H9 (cell line): ENCODE measurements around the gene MAD1L1. TPM values are rescaled to one million over a fixed set of nuclear protein-coding genes. Genes with fewer than 3 reads are reported as not detected.

Source experiments
- DNase-seq: peaks from one replicate; pipeline ENCODE4 v3.0.0-alpha.2; 2017
- H2AFZ ChIP-seq: one replicate; pipeline ENCODE4 v1.6.1; 2013; ENCODE audit warnings: mild to moderate bottlenecking, low read length, control low read depth, moderate library complexity
- H2AK5ac ChIP-seq: 2 replicates; pipeline ENCODE4 v1.6.1; 2013; ENCODE audit warnings: low read length, control low read depth, mixed read lengths; ENCODE audit not compliant: insufficient read length
- H2BK120ac ChIP-seq: one replicate; pipeline ENCODE4 v1.6.1; 2013; ENCODE audit warnings: low read depth, mild to moderate bottlenecking, low read length, control low read depth, inconsistent platforms; ENCODE audit not compliant: poor library complexity, severe bottlenecking
- H2BK12ac ChIP-seq: 2 replicates; pipeline ENCODE4 v1.6.1; 2013; ENCODE audit warnings: low read length, control low read depth, mixed read lengths, low read depth; ENCODE audit not compliant: insufficient read length
- H2BK15ac ChIP-seq: 2 replicates; pipeline ENCODE4 v1.6.1; 2013; ENCODE audit warnings: low read depth, low read length, control low read depth
- H2BK20ac ChIP-seq: one replicate; pipeline ENCODE4 v1.6.1; 2013; ENCODE audit warnings: low read depth, mild to moderate bottlenecking, low read length, control low read depth, inconsistent platforms; ENCODE audit not compliant: poor library complexity, severe bottlenecking
- H2BK5ac ChIP-seq: 2 replicates; pipeline ENCODE4 v1.6.1; 2013; ENCODE audit warnings: low read length, control low read depth, mixed read lengths; ENCODE audit not compliant: insufficient read length
- H3K14ac ChIP-seq: 2 replicates; pipeline ENCODE4 v1.6.1; 2013; ENCODE audit warnings: low read length, control low read depth; ENCODE audit not compliant: insufficient read depth
- H3K18ac ChIP-seq: 2 replicates; pipeline ENCODE4 v1.6.1; 2013; ENCODE audit warnings: low read depth, mild to moderate bottlenecking, mixed read lengths, low read length, control low read depth; ENCODE audit not compliant: insufficient read length
- H3K23ac ChIP-seq: 2 replicates; pipeline ENCODE4 v1.6.1; 2013; ENCODE audit warnings: low read length, control low read depth, mixed read lengths, low read depth; ENCODE audit not compliant: insufficient read length
- H3K23me2 ChIP-seq: 2 replicates; pipeline ENCODE4 v1.6.1; 2013; ENCODE audit warnings: low read depth, mild to moderate bottlenecking, mixed read lengths, low read length, control low read depth; ENCODE audit not compliant: insufficient read length, poor library complexity, severe bottlenecking
- H3K27ac ChIP-seq: 2 replicates; pipeline ENCODE4 v1.5.1; 2013; ENCODE audit warnings: low read length, control low read depth, mixed read lengths, low read depth; ENCODE audit not compliant: insufficient read length
- H3K27me3 ChIP-seq: 2 replicates; pipeline ENCODE4 v1.6.1; 2013; ENCODE audit warnings: low read length, control low read depth, inconsistent platforms; ENCODE audit not compliant: insufficient read depth
- H3K4ac ChIP-seq: 2 replicates; pipeline ENCODE4 v1.6.1; 2013; ENCODE audit warnings: low read depth, mild to moderate bottlenecking, control low read depth, inconsistent platforms, low read length, moderate library complexity
- H3K4me1 ChIP-seq: 2 replicates; pipeline ENCODE4 v1.6.1; 2013; ENCODE audit warnings: low read length, control low read depth, inconsistent platforms; ENCODE audit not compliant: insufficient read depth
- H3K4me2 ChIP-seq: 2 replicates; pipeline ENCODE4 v1.6.1; 2013; ENCODE audit warnings: low read length, control low read depth, mixed read lengths; ENCODE audit not compliant: insufficient read length, insufficient read depth
- H3K56ac ChIP-seq: 2 replicates; pipeline ENCODE4 v1.6.1; 2013; ENCODE audit warnings: low read depth, mild to moderate bottlenecking, mixed read lengths, low read length, control low read depth; ENCODE audit not compliant: insufficient read length
- H3K79me1 ChIP-seq: 2 replicates; pipeline ENCODE4 v1.6.1; 2013; ENCODE audit warnings: low read depth, mild to moderate bottlenecking, moderate library complexity, low read length, control low read depth, inconsistent platforms; ENCODE audit not compliant: insufficient read depth, poor library complexity, severe bottlenecking
- H3K79me2 ChIP-seq: 2 replicates; pipeline ENCODE4 v1.6.1; 2013; ENCODE audit warnings: low read length, control low read depth, inconsistent platforms; ENCODE audit not compliant: insufficient read depth
- H3K9ac ChIP-seq: 2 replicates; pipeline ENCODE4 v1.6.1; 2013; ENCODE audit warnings: low read length, control low read depth, mixed read lengths; ENCODE audit not compliant: insufficient read length; ENCODE audit errors: extremely low read depth
- H3K9me3 ChIP-seq: one replicate; pipeline ENCODE4 v1.6.1; 2013; ENCODE audit warnings: low read depth, low read length, inconsistent platforms; ENCODE audit not compliant: control insufficient read depth
- H3T11ph ChIP-seq: one replicate; pipeline ENCODE4 v1.6.1; 2013; ENCODE audit warnings: mild to moderate bottlenecking, low read length, control low read depth, inconsistent platforms
- H4K20me1 ChIP-seq: one replicate; pipeline ENCODE4 v1.6.1; 2013; ENCODE audit not compliant: control insufficient read depth, insufficient read length, insufficient read depth
- H4K5ac ChIP-seq: 2 replicates; pipeline ENCODE4 v1.6.1; 2013; ENCODE audit warnings: low read depth, mild to moderate bottlenecking, mixed read lengths, low read length, control low read depth; ENCODE audit not compliant: insufficient read length
- H4K8ac ChIP-seq: replicated peaks from 2 replicates; pipeline ENCODE4 v1.6.1; 2013; ENCODE audit warnings: low read length, control low read depth, mixed read lengths, low read depth; ENCODE audit not compliant: insufficient read length
- H4K91ac ChIP-seq: 2 replicates; pipeline ENCODE4 v1.6.1; 2013; ENCODE audit warnings: low read depth, mild to moderate bottlenecking, moderate library complexity, mixed read lengths, low read length, control low read depth; ENCODE audit not compliant: insufficient read length
- H3K27ac Mint-ChIP-seq, 3 experiments: 2 replicates in 2 of 3; 3 replicates in 1 of 3; pipeline ENCODE4 v1.8.0; 2020 to 2021; ENCODE audit warnings: mixed read lengths in 3 of 3, mild to moderate bottlenecking in 1 of 3, moderate library complexity in 1 of 3
- H3K27me3 Mint-ChIP-seq: 2 replicates; pipeline ENCODE4 v1.8.0; 2021; ENCODE audit warnings: low read depth, mild to moderate bottlenecking, moderate library complexity, mixed read lengths
- H3K36me3 Mint-ChIP-seq, 3 experiments: 2 replicates in 2 of 3; 3 replicates in 1 of 3; pipeline ENCODE4 v1.8.0; 2020 to 2021; ENCODE audit warnings: low read depth in 3 of 3, mixed read lengths in 3 of 3; ENCODE audit not compliant: insufficient read depth in 1 of 3
- H3K4me1 Mint-ChIP-seq, 2 experiments: 2 replicates each; pipeline ENCODE4 v1.8.0; 2020; ENCODE audit warnings: mixed read lengths in 2 of 2
- H3K4me3 Mint-ChIP-seq, 2 experiments: 2 replicates in 1 of 2; 3 replicates in 1 of 2; pipeline ENCODE4 v1.8.0; 2020 to 2021; ENCODE audit warnings: mild to moderate bottlenecking in 2 of 2, mixed read lengths in 2 of 2, moderate library complexity in 1 of 2
- H3K9me3 Mint-ChIP-seq, 2 experiments: 2 replicates in 1 of 2; 3 replicates in 1 of 2; pipeline ENCODE4 v1.8.0; 2020; ENCODE audit warnings: mild to moderate bottlenecking in 2 of 2, mixed read lengths in 2 of 2, moderate library complexity in 1 of 2
- WGBS: extraction: QIAGEN DNeasy Blood & Tissue Kit; methylation state at CpG from one replicate; pipeline ENCODE4 v1.1.7; 2013; ENCODE audit warnings: missing lambda C conversion rate, low lambda C conversion rate, mixed read lengths; ENCODE audit not compliant: insufficient read length; ENCODE audit errors: extremely low coverage; 5-methylcytosine and 5-hydroxymethylcytosine counted together
- total RNA-seq: library from RNA; stranded (reverse); gene quantifications from 2 replicates; pipeline ENCODE4 v1.2.1, GENCODE V29; 2021
- TF ChIP-seq, protein P1 (sequence below): fragments of 200-600 bp; sonication (generic); conservative IDR thresholded peaks from 3 replicates; pipeline ENCODE4 v1.8.0; 2021; ENCODE audit warnings: antibody characterized with exemption, mild to moderate bottlenecking

MAD1L1 gene
- total RNA-seq, 1 experiment from 2014 or later = 39.0 TPM

DNA sequence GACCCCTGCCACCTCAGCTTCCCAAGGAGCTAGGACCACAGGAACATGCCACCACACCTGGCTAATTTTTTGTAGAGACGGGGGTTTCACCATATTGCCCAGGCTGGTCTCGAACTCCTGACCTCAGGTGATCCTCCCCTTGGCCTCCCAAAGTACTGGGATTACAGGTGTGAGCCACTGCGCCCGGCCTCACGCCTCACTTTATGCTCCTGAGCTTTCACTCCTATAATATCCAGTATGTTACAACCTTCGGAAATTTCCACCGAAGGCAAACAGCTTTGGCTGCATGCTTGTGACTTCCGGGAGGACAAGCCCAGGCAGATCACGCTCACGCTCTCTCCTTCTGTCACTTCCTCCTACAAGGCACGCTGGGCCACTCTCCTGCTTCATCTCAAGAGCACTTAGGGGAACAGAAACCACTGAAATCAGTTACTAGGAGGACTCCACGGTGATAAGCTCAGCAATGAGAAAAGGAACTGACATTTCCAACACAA, 4.4 kb upstream of the MAD1L1 start:
- no peak overlapping the region for H4K8ac ChIP-seq
- no peak overlapping the region for H3T11ph ChIP-seq
- H2BK15ac ChIP-seq = no peak overlapping the region
- Mint-ChIP-seq H3K4me1 (peaks cover 7 to 8% of the 10 kb centered on the region in 2 experiments), H3K4me3 (no peak overlapping the region), H3K27me3 (no peaks in the 10 kb centered on the region), H3K36me3 (peaks cover 20 to 57% (median 54%) of the 10 kb centered on the region in 3 experiments), H3K27ac (peak overlapping the region in 2 of 3 experiments; percentile 87 to 89; a peak in 5 of 7 replicates), H3K9me3 (no peaks in the 10 kb centered on the region)
- no peaks in the 10 kb centered on the region for H3K79me1 ChIP-seq
- no peak overlapping the region for H3K9ac ChIP-seq
- no peak overlapping the region for H2BK20ac ChIP-seq
- no peak overlapping the region for H4K91ac ChIP-seq
- H3K27ac ChIP-seq = no peak overlapping the region
- H2BK5ac ChIP-seq = no peak overlapping the region
- H2BK12ac ChIP-seq = no peak overlapping the region
- H3K23ac ChIP-seq = no peak overlapping the region
- no peak overlapping the region for H3K18ac ChIP-seq
- no peak overlapping the region for H2AK5ac ChIP-seq
- H3K4me1 ChIP-seq = no peaks in the 10 kb centered on the region
- no CpG with 5 or more reads among the region's 12 CpGs for WGBS
- no peak overlapping the region for H3K56ac ChIP-seq
- no peak overlapping the region for H3K4ac ChIP-seq
- H3K23me2 ChIP-seq = peaks cover 7% of the 10 kb centered on the region
- H3K79me2 ChIP-seq = peaks cover 6% of the 10 kb centered on the region; the same call in 1 of the 2 replicates
- DNase-seq = no peak
- H3K27me3 ChIP-seq = no peaks in the 10 kb centered on the region
- no peaks in the 10 kb centered on the region for H4K20me1 ChIP-seq
- no peak overlapping the region for H3K14ac ChIP-seq
- H2BK120ac ChIP-seq = no peak overlapping the region
- H3K9me3 ChIP-seq = no peaks in the 10 kb centered on the region
- TF ChIP-seq, protein P1, sequence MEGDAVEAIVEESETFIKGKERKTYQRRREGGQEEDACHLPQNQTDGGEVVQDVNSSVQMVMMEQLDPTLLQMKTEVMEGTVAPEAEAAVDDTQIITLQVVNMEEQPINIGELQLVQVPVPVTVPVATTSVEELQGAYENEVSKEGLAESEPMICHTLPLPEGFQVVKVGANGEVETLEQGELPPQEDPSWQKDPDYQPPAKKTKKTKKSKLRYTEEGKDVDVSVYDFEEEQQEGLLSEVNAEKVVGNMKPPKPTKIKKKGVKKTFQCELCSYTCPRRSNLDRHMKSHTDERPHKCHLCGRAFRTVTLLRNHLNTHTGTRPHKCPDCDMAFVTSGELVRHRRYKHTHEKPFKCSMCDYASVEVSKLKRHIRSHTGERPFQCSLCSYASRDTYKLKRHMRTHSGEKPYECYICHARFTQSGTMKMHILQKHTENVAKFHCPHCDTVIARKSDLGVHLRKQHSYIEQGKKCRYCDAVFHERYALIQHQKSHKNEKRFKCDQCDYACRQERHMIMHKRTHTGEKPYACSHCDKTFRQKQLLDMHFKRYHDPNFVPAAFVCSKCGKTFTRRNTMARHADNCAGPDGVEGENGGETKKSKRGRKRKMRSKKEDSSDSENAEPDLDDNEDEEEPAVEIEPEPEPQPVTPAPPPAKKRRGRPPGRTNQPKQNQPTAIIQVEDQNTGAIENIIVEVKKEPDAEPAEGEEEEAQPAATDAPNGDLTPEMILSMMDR = no peak
- no peak overlapping the region for H3K4me2 ChIP-seq
- no peak overlapping the region for H2AFZ ChIP-seq
- no peak overlapping the region for H4K5ac ChIP-seq
